ENCODE results near the gene ZFYVE28.

GRCh38 chr4:2388429-2389182, 29.8 kb downstream of the ZFYVE28 start:
- TF ChIP-seq CTCF (IDR thresholded peaks at IDR 0.05) (no peak), POLR2AphosphoS5 (IDR thresholded peaks at IDR 0.05) (no peak), EP300 (IDR thresholded peaks at IDR 0.05) (no peak), POLR2A (IDR thresholded peaks at IDR 0.05) (no peak)

Measured in stomach (tissue), 4 donors.